Stimulated activated CD8-positive, alpha-beta memory T cell treated with anti-CD3 and anti-CD28 coated beads, Interleukin-15, amount 100 ng/mL, for 1 hour (primary cell): ENCODE measurements around the gene CD226.
"Not testable (repeated sequence)": the region's sequence is repeated elsewhere in the genome, so short reads cannot be mapped to it uniquely, and the experiment has no call there.

Experiments used
- DNase-seq: peaks from one replicate; pipeline ENCODE4 v3.0.0-alpha.2; 2020; ENCODE audit warnings: low read depth

Gene CD226

DNA sequence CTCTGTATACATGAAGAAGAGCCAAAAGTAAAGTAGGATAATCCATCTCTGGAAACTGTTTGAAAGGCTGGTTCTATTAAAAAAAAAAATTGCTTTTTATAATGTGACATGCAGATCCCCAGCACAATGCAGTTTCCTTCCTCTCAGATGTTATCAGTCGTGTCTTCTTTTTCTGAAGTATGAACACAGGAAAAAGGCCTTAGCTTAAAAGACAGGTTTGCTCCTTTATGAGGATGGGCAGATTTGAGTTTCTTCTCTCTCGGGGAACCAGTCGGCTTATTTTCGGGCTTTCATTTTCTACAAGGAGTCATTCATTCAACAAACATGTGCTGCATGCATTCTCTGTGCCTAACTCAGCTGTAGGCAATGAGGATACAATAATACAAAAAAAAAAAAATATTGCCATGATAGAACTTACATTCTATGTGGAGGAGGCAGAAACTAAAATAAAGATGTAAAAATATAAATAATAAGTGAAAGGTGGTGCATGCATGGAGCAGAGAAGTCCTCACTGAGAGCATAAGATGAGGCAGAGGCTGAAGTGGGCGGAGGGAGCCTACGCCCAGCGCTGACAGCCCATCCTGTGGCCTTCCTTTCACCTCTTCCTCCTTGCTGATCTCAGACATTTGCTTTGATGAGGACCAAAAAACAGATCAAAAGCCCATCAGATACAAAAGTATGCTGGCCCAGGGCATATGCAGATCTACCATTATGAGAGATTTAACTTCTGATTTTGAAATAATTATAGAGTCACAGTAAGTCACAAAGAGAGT is at the start of gene CD226:
CD226 (minus strand) TSS at position 513 of the 773 bp plus-strand sequence; CDS start at position 46, 467 bp downstream.
- DNase-seq, result no peak

DNA sequence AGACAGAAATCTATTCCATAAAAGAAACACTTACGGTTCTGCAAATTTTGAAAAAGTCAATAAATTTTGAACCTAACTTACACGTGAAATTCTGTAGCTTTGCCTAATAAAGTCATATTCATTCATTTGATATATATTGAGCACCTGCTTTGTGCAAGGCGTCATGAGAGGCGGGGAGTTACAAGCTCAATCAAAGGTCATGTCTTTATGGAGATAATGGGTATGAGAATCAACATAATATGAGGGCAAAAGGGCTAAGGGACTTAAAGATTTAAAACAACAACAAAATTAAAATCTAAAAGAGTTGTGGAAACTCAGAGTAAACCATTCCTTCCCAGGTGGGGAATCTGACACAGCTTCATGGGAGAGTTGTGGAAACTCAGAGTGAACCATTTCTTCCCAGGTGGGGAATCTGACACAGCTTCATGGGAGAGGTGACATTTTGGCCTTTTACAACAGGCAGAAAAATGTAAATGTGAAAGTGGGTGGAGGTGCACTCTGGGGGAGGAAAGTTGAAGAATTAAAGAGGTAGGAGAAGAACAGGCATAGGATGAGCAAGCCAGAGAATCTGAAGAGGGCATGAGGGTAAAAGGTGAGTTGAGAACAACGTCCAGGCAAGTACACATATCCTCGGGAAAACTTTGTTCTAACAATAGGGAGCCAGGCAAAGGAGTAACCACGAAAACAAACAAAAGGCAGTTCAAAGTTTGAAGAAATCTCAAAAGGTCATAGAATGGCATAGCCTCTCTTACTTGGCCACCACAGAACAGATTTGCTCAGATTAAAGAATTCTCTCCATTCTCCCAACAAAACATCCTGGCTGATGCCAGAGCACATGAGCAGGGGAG is 49.5 kb upstream of the CD226 start:
- DNase-seq, result no peak

DNA sequence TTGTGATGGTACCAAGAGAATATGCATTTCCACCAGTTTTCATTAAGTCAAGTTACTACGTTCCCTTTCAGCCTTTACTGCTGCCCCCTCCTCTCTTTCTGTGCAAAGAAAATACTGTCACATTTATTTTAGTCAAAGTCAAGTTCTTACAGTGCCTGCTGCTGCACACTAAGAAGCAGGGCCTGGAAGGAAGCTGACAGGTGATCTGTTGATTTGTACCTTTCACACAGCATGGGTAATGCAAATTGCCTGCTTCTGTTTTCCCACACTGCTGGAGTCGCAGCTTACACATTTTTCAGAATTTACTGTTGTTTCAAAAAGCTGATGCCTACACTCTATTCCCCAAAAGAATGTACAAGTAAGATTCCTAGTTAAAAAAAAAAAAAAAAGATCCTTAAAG is 48.7 kb upstream of the CD226 start:
- DNase-seq, result no peak

DNA sequence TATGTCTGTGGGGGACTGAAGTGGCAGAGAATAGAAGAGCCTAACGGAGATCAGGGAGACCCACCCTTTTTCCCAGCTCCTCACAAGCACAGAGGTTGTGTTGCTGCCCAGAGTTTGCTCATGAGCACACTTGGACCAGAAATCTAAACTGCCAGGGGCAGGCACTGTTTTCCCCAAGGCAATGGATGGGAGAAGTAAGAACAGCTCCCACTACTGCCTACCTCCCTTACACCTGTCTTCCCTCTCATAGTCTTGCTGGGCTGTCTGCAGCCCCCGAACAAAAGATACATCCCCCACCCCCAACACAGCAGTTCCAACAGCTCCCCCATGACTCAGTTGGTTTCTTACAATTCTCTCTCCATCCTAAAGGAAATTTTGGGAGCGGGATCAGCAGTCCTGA is 48.1 kb upstream of the CD226 start:
- DNase-seq, result no peak

DNA sequence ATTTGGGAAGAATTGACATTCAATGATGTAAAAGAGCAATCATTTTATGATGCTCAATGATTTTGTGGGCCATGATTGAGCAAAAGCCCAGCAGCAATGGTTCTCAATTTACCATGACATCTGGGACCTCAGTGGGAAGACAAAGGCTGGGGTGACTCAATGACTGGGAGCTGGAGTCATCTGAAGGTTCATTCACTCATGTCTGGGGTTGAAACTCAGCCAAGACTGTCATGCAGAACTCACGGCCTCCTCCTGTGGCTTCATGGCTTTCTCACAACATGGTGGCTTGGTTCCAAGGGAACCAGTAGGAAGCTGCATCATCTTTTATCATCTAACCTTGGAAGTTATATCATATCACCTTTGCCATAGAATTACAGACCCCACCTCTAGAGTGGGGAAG is 45.1 kb upstream of the CD226 start:
- no peak for DNase-seq

DNA sequence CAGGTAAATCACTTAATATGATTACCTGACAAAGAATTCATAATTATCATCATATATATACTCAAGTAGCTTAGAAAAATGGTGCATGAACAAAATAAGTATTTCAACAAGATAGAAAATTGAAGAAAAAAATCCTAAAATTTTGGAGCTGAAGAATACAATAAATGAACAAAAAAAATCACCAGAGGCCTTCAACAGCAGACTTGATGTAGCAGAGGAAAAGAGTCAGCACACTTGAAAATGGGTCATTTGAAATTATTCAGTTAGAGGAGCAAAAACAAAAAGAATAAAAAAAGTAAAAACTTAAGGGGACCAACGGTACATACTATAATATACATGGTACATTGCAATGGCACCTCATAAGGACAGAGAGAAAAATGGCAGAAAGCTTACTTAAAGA is 40.2 kb upstream of the CD226 start:
- no peak for DNase-seq

DNA sequence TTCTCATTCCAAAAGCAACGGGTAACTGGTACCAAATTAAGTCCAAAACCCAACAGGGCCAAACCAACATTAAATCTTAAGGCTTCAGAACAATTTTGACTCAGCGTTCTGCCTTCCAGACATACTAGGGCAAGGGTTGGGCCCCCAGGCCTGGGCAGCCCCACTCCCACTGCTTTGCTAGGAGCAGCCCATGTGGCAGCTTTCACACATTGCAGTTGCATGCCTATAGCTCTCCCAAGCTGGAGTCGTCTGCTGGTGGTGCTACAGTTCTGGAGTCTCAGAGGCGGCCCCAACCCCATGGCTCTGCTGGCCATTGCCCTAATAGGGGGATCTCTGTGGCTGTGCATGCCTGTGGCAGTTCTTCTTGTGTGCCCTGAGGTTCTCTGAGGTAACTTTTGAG is 37.6 kb upstream of the CD226 start:
- DNase-seq, result no peak

DNA sequence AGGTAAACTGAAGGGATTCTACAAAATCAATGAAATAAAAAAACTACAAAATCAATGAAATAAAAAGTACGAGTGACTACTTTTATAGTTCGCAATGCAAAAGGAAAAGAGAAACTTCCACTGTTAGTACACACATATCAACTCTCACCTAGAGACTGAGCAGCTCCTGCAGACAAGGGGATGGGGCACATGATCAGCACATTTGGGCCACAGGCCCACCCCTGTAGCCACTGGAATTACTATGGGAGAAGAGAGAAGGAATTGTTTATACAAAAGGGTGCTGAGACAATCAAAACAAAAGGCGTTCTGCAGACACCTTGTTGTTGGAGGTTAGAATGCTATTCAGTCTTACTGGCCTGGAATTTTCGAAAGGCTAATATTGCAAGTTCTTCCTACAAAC is 34.7 kb upstream of the CD226 start:
- no peak for DNase-seq

DNA sequence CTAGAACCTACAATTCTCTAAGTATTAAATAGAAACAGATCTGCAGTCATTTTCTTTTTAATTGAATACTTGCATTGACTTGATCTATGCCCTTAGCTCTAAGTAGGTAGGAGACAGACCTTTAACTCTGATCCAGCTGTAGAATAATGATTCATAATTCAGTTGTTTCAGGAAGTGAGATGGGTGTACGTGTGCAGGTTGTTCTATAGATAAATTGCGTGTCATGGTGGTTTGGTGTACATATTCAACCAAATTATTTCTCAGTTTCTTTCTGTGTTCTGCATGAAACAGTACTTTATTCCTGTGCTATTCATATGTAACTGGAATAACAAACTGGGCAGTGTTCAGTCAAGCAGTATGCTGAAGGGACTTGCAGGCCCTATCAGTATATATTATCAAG is 34.3 kb upstream of the CD226 start:
- DNase-seq, result no peak

DNA sequence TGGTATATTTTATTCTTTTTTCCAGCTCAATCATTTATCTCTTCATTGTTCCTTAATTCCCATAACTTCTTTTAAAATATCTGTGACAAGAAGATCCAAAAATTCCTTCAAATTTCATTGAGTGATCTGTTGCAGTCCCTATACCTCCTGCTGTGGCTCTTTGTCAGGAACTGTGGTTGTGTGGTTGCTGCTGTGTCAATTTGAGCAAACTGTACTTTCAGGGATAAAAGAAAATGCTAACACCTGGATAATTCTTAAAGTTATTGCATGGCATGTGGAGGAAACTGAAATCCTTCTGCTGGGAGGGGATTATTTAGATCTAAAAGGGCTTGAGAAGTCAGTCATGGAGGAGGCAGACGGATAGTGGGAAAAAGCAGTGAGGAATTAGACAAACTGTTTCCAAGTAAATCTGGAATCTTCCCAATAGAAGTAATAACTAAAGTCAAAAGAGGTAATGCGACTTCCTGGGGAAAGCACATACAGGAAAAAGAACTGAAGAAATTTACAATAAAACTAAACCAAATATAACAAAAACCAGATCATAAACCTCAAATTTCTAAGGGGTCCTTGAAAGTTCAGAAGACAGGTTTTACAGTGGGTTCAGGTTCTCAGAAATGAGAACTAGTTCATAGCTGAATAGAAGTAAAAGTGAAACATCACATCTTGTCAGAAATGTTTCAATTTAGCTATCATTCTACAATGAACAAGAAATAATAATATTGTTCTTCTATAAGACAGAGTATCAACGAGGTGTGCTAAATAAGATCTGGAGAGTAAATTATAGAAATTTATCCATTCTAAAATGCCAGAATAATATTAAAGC is 33.5 kb upstream of the CD226 start:
- DNase-seq, result no peak

DNA sequence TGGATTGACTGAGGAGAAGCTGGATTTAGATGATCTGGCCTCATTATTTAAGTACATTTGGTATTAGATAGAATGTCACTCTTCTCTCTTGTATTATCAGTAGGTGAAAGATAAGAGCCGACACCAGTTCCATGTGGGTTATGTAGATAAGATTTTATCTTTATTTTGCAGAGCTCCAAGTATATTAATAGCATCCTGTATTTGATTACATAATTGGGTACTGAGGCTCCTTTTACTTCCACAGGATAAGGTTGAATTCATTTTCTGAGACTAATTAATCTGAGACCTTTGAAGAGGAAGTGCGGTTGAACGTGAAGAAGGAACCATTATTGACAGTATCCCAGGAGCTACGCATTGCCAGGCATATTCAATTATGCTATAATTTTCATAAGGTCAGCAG is 32.8 kb upstream of the CD226 start:
- DNase-seq, result no peak

DNA sequence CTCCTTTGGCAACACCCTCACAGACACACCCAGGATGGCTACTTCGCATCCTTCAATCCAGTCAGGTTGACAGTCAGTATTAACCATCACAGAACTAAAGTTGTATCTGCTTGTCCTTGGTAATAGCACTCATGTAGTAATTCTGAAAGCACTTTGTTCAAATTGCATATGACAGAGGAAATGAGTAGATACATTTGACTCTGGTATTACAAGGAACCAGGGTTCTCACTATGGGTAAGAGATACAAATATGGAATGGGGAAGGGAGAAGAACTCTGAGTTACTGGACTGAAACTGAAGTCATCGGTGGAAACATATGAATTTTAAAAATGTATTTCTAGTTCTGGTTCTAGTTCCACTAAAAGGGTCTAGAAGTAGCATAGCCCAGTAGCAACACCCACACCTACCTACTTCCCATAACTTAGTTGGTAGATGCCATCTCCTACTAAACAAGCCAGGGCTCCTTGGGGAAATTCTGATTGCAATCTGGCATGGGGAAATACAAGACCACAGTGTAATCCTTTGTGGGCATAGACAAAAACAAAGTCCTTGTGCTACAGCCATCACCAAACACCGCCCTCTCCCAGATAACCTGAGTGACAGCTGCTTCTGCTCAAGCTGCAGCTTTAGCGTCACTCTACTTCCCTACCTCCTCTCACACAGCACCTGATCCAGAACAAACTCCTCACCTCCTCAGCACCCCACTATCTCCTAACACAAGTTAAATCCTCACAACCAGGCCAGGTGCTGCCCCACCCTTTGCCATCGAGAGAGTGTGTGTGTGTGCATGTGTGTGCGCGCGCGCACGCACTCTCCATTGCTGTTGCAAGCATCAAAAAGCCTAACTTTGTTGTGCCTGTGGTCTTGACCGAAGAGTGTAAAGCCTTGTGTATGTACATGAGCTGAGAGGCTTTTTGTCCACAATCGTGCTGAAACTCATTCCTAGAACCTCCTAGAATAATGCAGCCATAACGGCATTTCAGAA is 31.4 kb upstream of the CD226 start:
- no peak for DNase-seq

DNA sequence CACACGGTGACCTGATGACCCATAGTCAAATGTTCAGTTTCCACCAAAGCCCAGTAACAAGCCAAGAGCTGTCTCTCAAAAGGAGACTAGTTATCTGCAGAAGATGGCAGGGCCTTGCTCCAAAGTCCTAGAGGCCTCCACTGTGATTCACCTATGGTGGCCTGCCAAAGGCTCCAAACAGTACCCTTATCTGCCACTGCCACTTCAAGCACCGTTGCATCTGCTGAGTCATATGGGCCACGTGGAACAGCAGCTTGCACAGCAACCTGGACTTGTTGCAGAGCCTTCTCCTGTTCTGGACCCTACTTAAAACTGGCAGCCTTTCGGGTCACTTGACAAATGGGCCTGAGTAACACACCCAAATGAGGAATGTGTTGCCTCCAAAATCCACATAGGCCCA is 27.6 kb upstream of the CD226 start:
- DNase-seq, result not testable (repeated sequence)

DNA sequence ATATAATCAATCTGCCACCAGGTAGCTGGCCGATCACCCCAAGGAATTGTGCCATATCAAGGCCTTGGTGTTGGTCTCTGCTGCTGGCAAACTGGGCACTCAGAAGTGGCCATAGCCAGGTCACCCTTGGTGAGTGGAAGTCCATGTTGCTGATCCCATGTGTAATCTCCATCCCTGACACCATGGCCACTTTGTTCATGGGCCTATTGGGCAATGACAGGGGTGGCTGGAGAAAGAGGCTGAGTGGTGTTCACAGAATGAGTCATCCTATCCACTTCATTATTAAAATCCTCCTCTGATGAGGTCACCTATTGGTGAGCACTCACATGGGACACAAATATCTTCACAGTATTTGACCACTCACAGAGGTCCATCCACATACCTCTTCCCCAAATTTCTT is 26.7 kb upstream of the CD226 start:
- no peak for DNase-seq

DNA sequence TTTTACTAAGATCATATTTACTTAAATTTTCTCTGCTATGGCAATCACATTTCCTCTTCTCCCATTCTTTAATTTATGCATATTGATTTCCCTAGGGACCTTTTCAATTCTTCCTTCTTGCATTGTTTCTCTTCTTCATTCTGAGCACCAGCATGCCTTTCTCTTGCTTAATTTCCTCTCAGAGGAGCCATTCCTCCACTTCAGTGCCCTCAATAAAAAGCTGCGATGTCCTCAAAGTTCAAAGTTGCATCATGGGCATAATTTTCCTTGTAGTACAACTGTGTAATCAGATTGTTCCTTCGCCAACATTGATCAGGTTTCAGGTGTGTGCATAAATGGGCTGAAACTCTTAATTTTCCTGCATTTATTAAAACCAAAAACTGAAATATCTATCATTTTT is 21.8 kb upstream of the CD226 start:
- no peak for DNase-seq

DNA sequence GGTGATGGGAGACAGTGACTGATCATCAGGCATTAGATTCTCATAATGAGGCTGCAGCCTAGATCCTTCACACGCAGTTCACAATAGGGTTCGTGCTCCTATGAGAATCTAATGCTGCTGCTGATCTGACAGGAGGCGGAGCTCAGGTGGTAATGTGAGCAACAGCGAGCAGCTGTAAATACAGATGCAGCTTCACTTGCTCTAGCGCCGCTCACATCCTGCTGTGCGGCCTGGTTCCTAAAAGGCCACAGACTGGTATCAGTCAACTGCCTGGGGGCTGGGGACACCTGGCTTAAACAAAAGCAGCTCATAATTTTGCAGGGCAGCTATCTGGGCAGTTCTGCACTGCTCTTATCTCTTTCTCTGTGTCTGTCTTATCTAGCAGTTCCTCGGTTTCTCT is 20.4 kb upstream of the CD226 start:
- DNase-seq, result no peak

DNA sequence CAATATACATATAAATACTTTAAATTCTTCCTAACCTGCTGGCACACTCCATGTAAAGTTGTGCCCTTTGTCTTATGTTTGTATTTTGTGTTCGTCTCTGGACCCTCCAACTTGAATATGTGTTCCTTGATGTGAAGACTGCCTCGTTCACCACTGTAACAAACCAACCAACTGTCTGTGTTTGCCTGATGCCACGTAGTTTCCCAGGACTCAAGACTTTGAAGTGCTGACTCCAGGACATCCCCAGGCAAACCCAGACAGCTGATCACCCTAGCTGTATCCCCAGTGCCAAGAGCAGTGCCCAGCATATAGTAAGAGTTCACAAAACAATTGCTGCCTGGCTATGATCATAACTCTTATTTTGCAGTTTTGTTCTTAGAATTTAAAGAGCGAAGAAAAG is 15.5 kb upstream of the CD226 start:
- DNase-seq, result no peak

DNA sequence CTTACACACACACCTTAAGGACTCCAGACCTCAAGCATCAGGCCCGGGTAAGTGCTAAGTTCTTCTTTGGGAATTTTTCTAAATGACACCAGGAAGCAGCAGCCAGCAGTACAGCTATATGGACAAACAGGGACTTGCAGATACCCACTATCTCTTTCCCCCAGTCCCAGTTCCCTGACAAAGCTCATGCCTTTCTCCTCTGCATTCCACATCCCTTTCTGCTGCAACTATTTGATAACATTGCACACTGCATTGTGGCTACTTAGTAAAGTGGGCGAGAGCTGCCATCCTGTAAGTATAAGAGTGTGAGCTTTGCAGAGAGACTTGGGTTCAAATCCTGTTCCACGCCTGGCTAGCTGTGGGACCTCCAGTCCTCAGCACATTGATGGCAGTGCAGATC is 14.0 kb upstream of the CD226 start:
- DNase-seq, result no peak

DNA sequence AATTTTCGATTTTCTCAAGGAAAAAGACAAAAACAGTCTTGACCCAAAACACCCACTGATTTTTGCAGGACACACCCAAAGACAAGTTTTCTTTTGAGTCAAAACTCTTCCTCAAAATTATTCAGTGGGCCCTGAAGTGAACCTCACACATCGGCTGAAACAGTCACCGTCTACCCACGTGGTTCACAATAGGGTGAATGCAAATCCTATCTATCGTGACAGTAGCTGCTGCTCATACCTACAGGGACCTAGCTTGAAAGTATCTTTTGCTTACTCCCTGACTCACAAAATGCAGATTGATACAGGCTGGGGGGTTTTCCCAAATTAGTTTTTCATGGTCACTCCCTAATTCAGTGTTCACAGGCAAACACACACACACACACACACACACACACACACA is 10.7 kb upstream of the CD226 start:
- no peak for DNase-seq

DNA sequence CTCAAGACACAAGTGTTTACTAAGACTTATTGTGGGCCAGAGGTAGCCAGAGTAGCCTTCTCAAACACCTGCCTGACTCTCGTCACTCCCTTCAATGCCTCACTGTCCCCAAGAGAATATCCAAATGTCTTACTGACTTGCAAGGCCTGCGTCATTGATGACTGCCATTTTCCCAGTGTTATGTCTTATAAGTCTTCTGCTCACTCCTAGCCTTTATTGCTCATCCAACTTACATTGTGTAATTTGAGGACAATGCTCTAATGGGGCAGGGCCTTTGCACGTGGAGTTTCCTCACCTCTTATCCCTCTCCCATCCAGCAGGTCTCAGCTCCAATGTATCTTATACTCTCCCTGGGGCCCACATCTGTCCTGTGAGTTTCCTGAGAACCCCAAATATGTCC is 10.1 kb upstream of the CD226 start:
- no peak for DNase-seq
